Neural progenitor cell (in vitro differentiated cells): Measurements from ENCODE around the gene SRRD. TPM values are rescaled to one million over a fixed set of nuclear protein-coding genes. Genes with fewer than 3 reads are reported as not detected.

Experiments used
- DNase-seq: peaks from one replicate; pipeline ENCODE4 v3.0.0-alpha.2; 2016; ENCODE audit warnings: low spot score
- H2AFZ ChIP-seq: fragments of 200-600 bp; sonication (generic); replicated peaks from 2 replicates; pipeline ENCODE4 v1.6.1; 2016; ENCODE audit warnings: antibody characterized with exemption
- H3F3A ChIP-seq: fragments of 200-600 bp; sonication (generic); 2 replicates; pipeline ENCODE4 v1.6.1; 2016; ENCODE audit warnings: antibody characterized with exemption, low read depth
- H3K27ac ChIP-seq: fragments of 200-600 bp; sonication (generic); 2 replicates; pipeline ENCODE4 v1.5.1; 2016; ENCODE audit warnings: mild to moderate bottlenecking
- H3K27me3 ChIP-seq: fragments of 200-600 bp; sonication (generic); 2 replicates; pipeline ENCODE4 v1.6.1; 2016; ENCODE audit warnings: mild to moderate bottlenecking, moderate library complexity
- H3K36me3 ChIP-seq: fragments of 200-600 bp; sonication (generic); 2 replicates; pipeline ENCODE4 v1.5.1; 2016
- H3K4me1 ChIP-seq: fragments of 200-600 bp; sonication (generic); 2 replicates; pipeline ENCODE4 v1.6.1; 2016; ENCODE audit warnings: mixed run types
- H3K4me2 ChIP-seq: fragments of 200-600 bp; sonication (generic); 2 replicates; pipeline ENCODE4 v1.6.1; 2016
- H3K4me3 ChIP-seq: fragments of 200-600 bp; sonication (generic); 2 replicates; pipeline ENCODE4 v1.5.1; 2016
- H3K79me2 ChIP-seq: fragments of 200-600 bp; sonication (generic); 2 replicates; pipeline ENCODE4 v1.6.1; 2016; ENCODE audit warnings: low read depth
- H3K9ac ChIP-seq: fragments of 200-600 bp; sonication (generic); 2 replicates; pipeline ENCODE4 v1.6.1; 2016
- H3K9me3 ChIP-seq: fragments of 200-600 bp; sonication (generic); 2 replicates; pipeline ENCODE4 v1.5.1; 2016; ENCODE audit warnings: low read depth
- H4K20me1 ChIP-seq: fragments of 200-600 bp; sonication (generic); 2 replicates; pipeline ENCODE4 v1.6.1; 2016; ENCODE audit warnings: low read depth
- H3K27ac Mint-ChIP-seq: 3 replicates; pipeline ENCODE4 v1.8.0; 2021; ENCODE audit warnings: mixed read lengths
- H3K27me3 Mint-ChIP-seq: 2 replicates; pipeline ENCODE4 v1.8.0; 2022; ENCODE audit warnings: low read depth, mild to moderate bottlenecking, inconsistent platforms, moderate library complexity, mixed read lengths; ENCODE audit not compliant: insufficient read depth
- H3K36me3 Mint-ChIP-seq: 3 replicates; pipeline ENCODE4 v1.8.0; 2021; ENCODE audit warnings: mixed read lengths
- H3K4me1 Mint-ChIP-seq: 3 replicates; pipeline ENCODE4 v1.8.0; 2021; ENCODE audit warnings: mixed read lengths
- H3K4me3 Mint-ChIP-seq: 3 replicates; pipeline ENCODE4 v1.8.0; 2021; ENCODE audit warnings: mild to moderate bottlenecking, moderate library complexity, mixed read lengths
- H3K9me3 Mint-ChIP-seq: 3 replicates; pipeline ENCODE4 v1.8.0; 2020; ENCODE audit warnings: mixed read lengths
- EZH2 ChIP-seq: fragments of 200-600 bp; sonication (generic); IDR thresholded peaks from 2 replicates; pipeline ENCODE4 v1.6.1; 2017; ENCODE audit warnings: antibody characterized with exemption, mild to moderate bottlenecking, moderate library complexity
- EZH2phosphoT487 ChIP-seq: fragments of 200-600 bp; sonication (generic); IDR thresholded peaks from 2 replicates; pipeline ENCODE4 v1.6.1; 2017; ENCODE audit warnings: antibody characterized with exemption
- total RNA-seq: library from RNA; depleted of rRNA; stranded (reverse); fragments of >200 nt; gene quantifications from 2 replicates; pipeline ENCODE4 v1.2.3, GENCODE V29; 2015; ENCODE audit warnings: low replicate concordance
- TF ChIP-seq, protein P1 (sequence below): fragments of 200-600 bp; sonication (generic); IDR thresholded peaks from 2 replicates; pipeline ENCODE4 v1.5.1; 2017; ENCODE audit warnings: antibody characterized with exemption, mild to moderate bottlenecking

SRRD gene
- total RNA-seq, 1 donor from 2014 or later = 36.0 TPM

GRCh38 chr22:26476705-26477340 is 6.9 kb upstream of the SRRD start:
- H3K4me1 Mint-ChIP-seq = peaks cover 39% of the 10 kb centered on the region
- Histone ChIP-seq H3K9ac (no peak overlapping the region), H3F3A (no peaks in the 10 kb centered on the region), H3K4me1 (peaks cover 10% of the 10 kb centered on the region), H3K79me2 (peaks cover 39% of the 10 kb centered on the region), H2AFZ (no peak overlapping the region), H3K27ac (no peak overlapping the region), H3K4me3 (no peak overlapping the region), H4K20me1 (peaks cover 4% of the 10 kb centered on the region), H3K36me3 (no peaks in the 10 kb centered on the region), H3K4me2 (no peak overlapping the region), H3K27me3 (no peaks in the 10 kb centered on the region), H3K9me3 (no peaks in the 10 kb centered on the region)
- H3K27me3 Mint-ChIP-seq = peaks cover 3% of the 10 kb centered on the region
- H3K27ac Mint-ChIP-seq = peak overlapping the region; percentile 82
- no peak for DNase-seq
- TF ChIP-seq EZH2phosphoT487 (no peak), EZH2 (no peak)
- TF ChIP-seq, protein P1, sequence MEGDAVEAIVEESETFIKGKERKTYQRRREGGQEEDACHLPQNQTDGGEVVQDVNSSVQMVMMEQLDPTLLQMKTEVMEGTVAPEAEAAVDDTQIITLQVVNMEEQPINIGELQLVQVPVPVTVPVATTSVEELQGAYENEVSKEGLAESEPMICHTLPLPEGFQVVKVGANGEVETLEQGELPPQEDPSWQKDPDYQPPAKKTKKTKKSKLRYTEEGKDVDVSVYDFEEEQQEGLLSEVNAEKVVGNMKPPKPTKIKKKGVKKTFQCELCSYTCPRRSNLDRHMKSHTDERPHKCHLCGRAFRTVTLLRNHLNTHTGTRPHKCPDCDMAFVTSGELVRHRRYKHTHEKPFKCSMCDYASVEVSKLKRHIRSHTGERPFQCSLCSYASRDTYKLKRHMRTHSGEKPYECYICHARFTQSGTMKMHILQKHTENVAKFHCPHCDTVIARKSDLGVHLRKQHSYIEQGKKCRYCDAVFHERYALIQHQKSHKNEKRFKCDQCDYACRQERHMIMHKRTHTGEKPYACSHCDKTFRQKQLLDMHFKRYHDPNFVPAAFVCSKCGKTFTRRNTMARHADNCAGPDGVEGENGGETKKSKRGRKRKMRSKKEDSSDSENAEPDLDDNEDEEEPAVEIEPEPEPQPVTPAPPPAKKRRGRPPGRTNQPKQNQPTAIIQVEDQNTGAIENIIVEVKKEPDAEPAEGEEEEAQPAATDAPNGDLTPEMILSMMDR = no peak
- peaks cover 21% of the 10 kb centered on the region for H3K36me3 Mint-ChIP-seq
- H3K4me3 Mint-ChIP-seq = peak overlapping the region; percentile 44
- no peaks in the 10 kb centered on the region for H3K9me3 Mint-ChIP-seq

DNA sequence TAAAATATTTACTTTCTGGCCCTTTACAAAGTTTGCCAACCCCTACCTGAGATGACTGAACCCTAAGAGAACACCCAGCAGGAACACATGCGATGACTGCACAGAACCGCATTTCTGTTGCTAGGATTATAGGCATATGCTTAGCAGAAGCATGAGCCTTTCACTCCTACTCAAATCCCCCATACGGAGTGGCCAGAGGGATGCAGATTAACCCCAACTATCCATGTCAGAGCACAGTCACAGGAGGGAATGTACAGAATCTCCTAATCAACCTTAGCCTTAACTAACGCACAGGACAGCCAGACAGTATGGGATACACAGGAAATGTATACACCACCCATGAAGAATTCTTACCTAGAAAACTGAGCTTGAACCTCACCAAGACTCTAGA is 6.3 kb upstream of the SRRD start:
- no peak for DNase-seq
- Histone ChIP-seq H3K36me3 (no peaks in the 10 kb centered on the region), H2AFZ (no peak overlapping the region), H3K4me2 (no peak overlapping the region), H3K27me3 (no peaks in the 10 kb centered on the region), H3K4me1 (peaks cover 10% of the 10 kb centered on the region), H3K4me3 (no peak overlapping the region), H3F3A (no peaks in the 10 kb centered on the region), H3K9ac (no peak overlapping the region), H3K9me3 (no peaks in the 10 kb centered on the region), H3K79me2 (peaks cover 44% of the 10 kb centered on the region), H3K27ac (no peak overlapping the region), H4K20me1 (peaks cover 4% of the 10 kb centered on the region)
- TF ChIP-seq EZH2 (no peak), EZH2phosphoT487 (no peak)
- TF ChIP-seq, protein P1 = no peak
- peaks cover 3% of the 10 kb centered on the region for H3K27me3 Mint-ChIP-seq
- peaks cover 21% of the 10 kb centered on the region for H3K36me3 Mint-ChIP-seq
- H3K4me1 Mint-ChIP-seq = peaks cover 43% of the 10 kb centered on the region
- peak overlapping the region; percentile 50 for H3K27ac Mint-ChIP-seq
- no peak overlapping the region for H3K4me3 Mint-ChIP-seq
- H3K9me3 Mint-ChIP-seq = no peaks in the 10 kb centered on the region

- TF ChIP-seq EZH2 = no peak
- TF ChIP-seq, protein P1 = no peak
- Histone ChIP-seq H3F3A (peaks cover 11% of the 10 kb centered on the region), H3K27ac (no peak overlapping the region), H4K20me1 (peaks cover 4% of the 10 kb centered on the region), H3K4me3 (peak overlapping the region; percentile 23), H3K9ac (peak overlapping the region; percentile 41), H3K27me3 (no peaks in the 10 kb centered on the region), H3K4me2 (peak overlapping the region; percentile 62), H3K36me3 (no peaks in the 10 kb centered on the region), H3K4me1 (peaks cover 17% of the 10 kb centered on the region), H3K9me3 (no peaks in the 10 kb centered on the region), H2AFZ (no peak overlapping the region), H3K79me2 (peaks cover 57% of the 10 kb centered on the region)
- Mint-ChIP-seq H3K36me3 (peaks cover 15% of the 10 kb centered on the region), H3K27me3 (peaks cover 3% of the 10 kb centered on the region), H3K9me3 (no peaks in the 10 kb centered on the region), H3K4me1 (peaks cover 55% of the 10 kb centered on the region), H3K4me3 (peak overlapping the region; percentile 30), H3K27ac (peak overlapping the region; percentile 28)
- no peak for DNase-seq
These were observed 4.5 kb upstream of the SRRD start for GRCh38 chr22:26479043-26479791.
